K562 (cell line): ENCODE results near the gene LIN28A. TPM values are rescaled to one million over a fixed set of nuclear protein-coding genes. Genes with fewer than 3 reads are reported as not detected.
A peak's percentile ranks its signal among the peaks of the same experiment; 100 is the strongest.

ENCODE experiments used
- ATF2 ChIP-seq: sonication (generic); formaldehyde crosslinking; IDR thresholded peaks from 2 replicates; pipeline ENCODE4 v1.8.1; 2022; ENCODE audit warnings: missing genetic modification reagents
- BMI1 ChIP-seq: fragments of 150-350 bp; IDR thresholded peaks from 2 replicates; pipeline ENCODE4 v1.6.1; 2014; ENCODE audit warnings: low read length
- CAMTA2 ChIP-seq: fragments of 250-450 bp; sonication (Bioruptor Pico); conservative IDR thresholded peaks from 2 replicates; pipeline ENCODE4 v1.5.1; 2022
- CREB3 ChIP-seq: fragments of 450-650 bp; conservative IDR thresholded peaks from 2 replicates; pipeline ENCODE4 v1.6.1; 2016; ENCODE audit warnings: missing genetic modification characterization, low read depth, mild to moderate bottlenecking, missing compliant biosample characterization, moderate library complexity
- DACH1 ChIP-seq: fragments of 450-650 bp; IDR thresholded peaks from 2 replicates; pipeline ENCODE4 v1.6.1; 2018; ENCODE audit not compliant: partially characterized antibody
- ELF2 ChIP-seq: fragments of 250-450 bp; sonication (Bioruptor Pico); IDR thresholded peaks from 2 replicates; pipeline ENCODE4 v1.5.0; 2021; ENCODE audit warnings: mild to moderate bottlenecking
- GABPB1 ChIP-seq: sonication (generic); formaldehyde crosslinking; IDR thresholded peaks from 2 replicates; pipeline ENCODE4 v1.8.0; 2022; ENCODE audit warnings: mild to moderate bottlenecking, missing genetic modification reagents
- IFI16 ChIP-seq: fragments of 250-450 bp; sonication (Bioruptor Pico); IDR thresholded peaks from 2 replicates; pipeline ENCODE4 v2.1.2; 2022; ENCODE audit warnings: mild to moderate bottlenecking, inconsistent platforms
- KHSRP ChIP-seq: fragments of 450-650 bp; IDR thresholded peaks from 2 replicates; pipeline ENCODE4 v1.6.1; 2017
- KLF10 ChIP-seq: fragments of 250-450 bp; sonication (Bioruptor Pico); IDR thresholded peaks from 2 replicates; pipeline ENCODE4 v1.6.1; 2021; ENCODE audit warnings: matching md5 sums
- MLX ChIP-seq, 2 experiments: fragments of 450-650 bp in 1 of 2; sonication (generic) in 1 of 2; formaldehyde crosslinking; conservative IDR thresholded peaks; 2 replicates each; pipeline versions ENCODE4 v1.4.0 to v1.8.1; 2020 to 2022; ENCODE audit warnings: mild to moderate bottlenecking in 1 of 2, missing genetic modification reagents in 1 of 2
- NCOA1 ChIP-seq: fragments of 450-650 bp; IDR thresholded peaks from 2 replicates; pipeline ENCODE4 v1.6.1; 2016; ENCODE audit warnings: low read depth
- RERE ChIP-seq: sonication (generic); formaldehyde crosslinking; IDR thresholded peaks from 2 replicates; pipeline ENCODE4 v1.8.0; 2023; ENCODE audit warnings: missing genetic modification reagents, mild to moderate bottlenecking, borderline replicate concordance
- SRF ChIP-seq, 2 experiments: fragments of 250-450, 450-650 bp in 1 of 2; sonication (Bioruptor Pico) in 1 of 2; sonication (generic) in 1 of 2; formaldehyde crosslinking; IDR thresholded peaks; 2 replicates each; pipeline versions ENCODE4 v1.5.0 to v1.5.1; 2020 to 2022; ENCODE audit warnings: mild to moderate bottlenecking in 1 of 2, missing genetic modification reagents in 1 of 2
- XRCC3 ChIP-seq: fragments of 450-650 bp; IDR thresholded peaks from 2 replicates; pipeline ENCODE4 v1.6.1; 2017; ENCODE audit warnings: mild to moderate bottlenecking, moderate library complexity
- ZBTB33 ChIP-seq: sonication (generic); formaldehyde crosslinking; IDR thresholded peaks from 2 replicates; pipeline ENCODE4 v1.8.1; 2023; ENCODE audit warnings: mild to moderate bottlenecking, missing genetic modification reagents
- ZNF583 ChIP-seq: fragments of 250-450 bp; sonication (Bioruptor Pico); IDR thresholded peaks from 2 replicates; pipeline ENCODE4 v1.4.0; 2020
- polyA plus RNA-seq, 8 experiments: library from polyadenylated mRNA; depleted of rRNA in 4 of 8; stranded (reverse) in 5 of 8; unstranded in 3 of 8; fragments of >200 nt; fragmentation: Nextera tagmentation in 2 of 8; fragmentation: Illumina TruSeq in 1 of 8; extraction: Ambion mirVana in 2 of 8; extraction: Trizol in 1 of 8; gene quantifications; 2 replicates each; pipeline versions ENCODE4 v1.2.1 to v1.2.3, GENCODE V29; 2011 to 2014; ENCODE audit warnings: inconsistent platforms in 1 of 8, missing spikeins in 1 of 8
- total RNA-seq, 7 experiments: library from RNA; depleted of rRNA in 6 of 7; stranded (reverse); fragments of >200 nt in 6 of 7; fragmentation: Illumina TruSeq in 2 of 7; extraction: Trizol in 2 of 7; gene quantifications; 2 replicates each; pipeline versions ENCODE4 v1.2.1 to v1.2.3, GENCODE V29; 2011 to 2021; ENCODE audit warnings: low replicate concordance in 1 of 7

The LIN28A gene
- total and polyA plus RNA-seq, 9 of the 15 experiments (the other 6 are each of a cell fraction or from before 2014, with no cell fraction given) = 0.80 to 5.4 (median 3.9) TPM

GRCh38 chr1:26431979-26432695 lies 21.5 kb downstream of the LIN28A start, which contains the start of gene DHDDS (continued):
- TF ChIP-seq ZBTB33 (peak; percentile 92), XRCC3 (no peak), MLX (CRISPR knock-in tag; conservative IDR thresholded peaks at IDR 0.05) (peak in 1 of 2 experiments; percentile 32; a peak in 1 of 4 replicates), IFI16 (CRISPR knock-in tag) (no peak), SRF (CRISPR knock-in tag; IDR thresholded peaks at IDR 0.05) (peak in 1 of 2 experiments; percentile 93; a peak in 2 of 4 replicates), BMI1 (peak; percentile 25; the same call in 1 of the 2 replicates), RERE (CRISPR knock-in tag) (no peak), NCOA1 (peak; percentile 55; the same call in 1 of the 2 replicates), ELF2 (peak; percentile 98), DACH1 (peak; percentile 98), KLF10 (CRISPR knock-in tag) (no peak), GABPB1 (CRISPR knock-in tag) (peak; percentile 90), ZNF583 (CRISPR knock-in tag) (no peak), CREB3 (tag) (peak; percentile 32; the same call in 1 of the 2 replicates), KHSRP (peak; percentile 98), ATF2 (CRISPR knock-in tag) (no peak), CAMTA2 (0 out of 2 replicates have a peak, but pooled peaks have one; percentile 50)
